ENCODE measurements around the gene CCDC50. TPM values are rescaled to one million over a fixed set of nuclear protein-coding genes. Genes with fewer than 3 reads are reported as not detected.

Gene CCDC50
- total RNA-seq, 2 donors from 2014 or later = 5.6 to 10.9 TPM

DNA sequence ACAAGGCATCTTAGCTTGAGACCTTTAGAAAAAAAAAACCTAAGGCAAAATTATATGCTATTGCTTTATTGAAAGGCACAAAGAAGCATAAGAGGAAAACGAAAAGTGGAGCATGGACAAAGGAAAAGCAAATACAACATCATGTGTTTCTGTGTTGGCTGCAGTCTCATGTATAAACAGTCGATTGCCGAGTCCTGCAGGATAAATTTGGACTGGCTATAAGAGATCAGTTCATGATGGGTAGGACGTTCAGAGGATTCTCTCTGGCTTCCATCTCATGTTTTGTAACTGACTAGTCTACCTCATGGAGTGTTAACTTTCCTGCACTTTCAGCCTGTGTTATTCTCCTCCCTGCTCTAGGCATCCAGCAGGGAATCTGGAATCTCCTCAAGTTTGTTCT, 21.9 kb upstream of the CCDC50 start:
- Mint-ChIP-seq H3K27ac (no peak overlapping the region), H3K36me3 (no peaks in the 10 kb centered on the region), H3K9me3 (no peaks in the 10 kb centered on the region)
- ATAC-seq (no peak), DNase-seq (ENCODE audit: low spot score in 2 of 2) (no peak)

DNA sequence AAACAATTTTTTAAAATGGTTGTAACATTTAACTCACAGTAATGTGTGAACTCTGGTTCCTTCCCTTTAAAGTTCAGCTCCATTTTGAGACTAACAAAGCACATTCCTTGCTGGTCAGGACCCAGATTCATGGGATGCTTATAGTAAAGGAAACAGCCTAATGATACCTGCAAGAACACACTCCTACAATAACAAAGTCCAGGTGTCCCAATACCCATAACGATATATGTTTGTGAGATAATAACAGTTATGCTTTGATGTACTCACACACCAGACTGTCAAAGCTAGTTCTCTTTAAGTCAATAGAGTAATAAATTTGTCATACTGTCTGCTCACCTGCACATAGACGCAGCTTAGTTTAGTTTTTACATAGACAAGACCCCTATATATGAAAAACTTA, 15.9 kb upstream of the CCDC50 start:
- Mint-ChIP-seq H3K36me3 (no peaks in the 10 kb centered on the region), H3K27ac (no peak overlapping the region), H3K9me3 (peaks cover 2 to 3% of the 10 kb centered on the region in 2 donors)
- ATAC-seq (no peak), DNase-seq (ENCODE audit: low spot score in 2 of 2) (no peak)

DNA sequence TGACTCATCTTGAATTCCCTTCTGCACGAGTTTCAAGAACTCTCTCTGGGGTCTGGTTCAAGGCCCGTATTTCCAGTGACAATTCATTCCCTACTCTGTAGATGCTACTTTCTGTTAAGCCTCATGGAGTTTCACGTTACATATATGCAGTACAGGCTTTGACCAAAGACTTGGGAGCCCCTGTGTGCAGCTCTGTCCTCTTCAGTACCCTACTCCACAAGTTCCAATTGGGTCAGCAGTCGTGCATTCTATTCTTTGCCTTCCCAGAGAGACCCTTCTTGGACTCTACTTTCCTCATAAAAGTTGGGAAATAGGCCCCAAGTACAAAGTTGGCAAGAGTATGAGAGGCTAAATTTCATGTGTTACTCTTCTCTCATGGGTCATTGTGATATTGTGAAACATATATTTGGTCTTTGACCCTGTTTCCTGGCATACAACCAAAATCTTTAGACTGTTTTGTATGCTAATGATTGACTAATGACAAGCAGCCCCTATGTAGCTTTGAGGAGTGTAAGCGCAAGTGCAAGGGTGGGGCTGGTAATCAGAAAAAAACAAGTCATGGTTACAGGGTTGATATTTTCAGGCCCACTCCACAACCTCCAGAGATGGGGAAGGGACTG, 15.0 kb upstream of the CCDC50 start:
- DNase-seq (ENCODE audit: low spot score in 2 of 2) (no peak), ATAC-seq (no peak)
- no peak overlapping the region for H3K27ac Mint-ChIP-seq
- no peaks in the 10 kb centered on the region for H3K36me3 Mint-ChIP-seq
- peaks cover 2 to 3% of the 10 kb centered on the region in 2 donors for H3K9me3 Mint-ChIP-seq

DNA sequence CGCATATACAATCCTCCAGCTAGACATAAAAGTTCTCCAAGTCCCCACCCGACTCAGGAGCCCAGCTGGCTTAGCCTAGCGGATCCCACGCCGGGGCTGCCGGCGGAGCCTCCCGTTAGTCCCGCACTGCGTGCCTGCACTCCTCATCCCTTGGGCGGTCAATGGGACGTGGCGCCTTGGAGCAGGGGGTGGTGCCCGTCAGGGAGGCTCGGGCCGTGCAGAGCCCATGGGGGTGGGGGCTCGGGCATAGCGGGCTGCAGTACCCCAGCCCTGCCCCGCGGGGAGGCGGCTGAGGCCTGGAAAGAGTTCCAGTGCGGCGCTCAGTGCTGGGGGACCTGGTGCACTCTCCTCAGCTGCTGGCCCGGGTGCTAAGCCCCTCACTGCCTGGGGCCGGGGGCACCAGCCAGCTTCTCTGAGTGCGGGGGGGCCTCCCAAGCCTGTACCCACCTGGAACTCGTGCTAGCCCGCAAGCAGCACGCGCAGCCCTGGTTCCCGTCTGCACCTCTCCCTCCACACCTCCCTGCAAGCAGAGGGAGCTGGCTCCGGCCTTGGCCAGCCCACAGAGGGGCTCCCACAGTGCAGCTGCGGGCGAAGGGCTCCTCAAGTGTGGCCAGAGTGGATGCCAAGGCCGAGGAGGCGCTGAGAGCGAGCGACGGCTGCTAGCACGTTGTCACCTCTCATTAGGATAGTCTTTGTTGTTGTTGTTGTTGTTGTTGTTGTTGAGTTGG, 12.2 kb upstream of the CCDC50 start:
- DNase-seq (ENCODE audit: low spot score in 2 of 2) = no peak
- no peaks in the 10 kb centered on the region for H3K36me3 Mint-ChIP-seq
- no peak overlapping the region for H3K27ac Mint-ChIP-seq
- no peak for ATAC-seq
- H3K9me3 Mint-ChIP-seq = peaks cover 2 to 3% of the 10 kb centered on the region in 2 donors

DNA sequence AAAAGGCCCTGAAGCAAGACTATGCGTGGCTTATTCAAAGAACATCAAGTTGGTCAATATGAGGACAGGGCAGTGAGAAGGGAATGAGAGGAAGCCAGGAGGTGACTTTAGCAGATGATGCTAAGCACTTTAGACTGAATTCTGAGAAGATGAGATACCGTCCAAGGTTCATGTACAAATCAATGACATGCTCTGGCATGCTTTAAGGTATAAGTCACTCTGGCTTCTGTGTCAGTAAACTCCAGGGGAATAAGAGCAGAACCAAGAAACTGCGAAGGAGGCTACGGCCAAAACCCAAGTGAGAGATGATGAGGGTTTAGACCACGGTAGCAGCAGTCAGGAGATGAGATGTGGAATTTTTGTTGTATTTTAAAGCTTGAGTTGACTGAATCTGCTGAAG, 8.9 kb upstream of the CCDC50 start:
- DNase-seq (ENCODE audit: low spot score in 2 of 2) = no peak
- Mint-ChIP-seq H3K36me3 (no peaks in the 10 kb centered on the region), H3K27ac (no peak overlapping the region), H3K9me3 (peaks cover 10 to 12% of the 10 kb centered on the region in 2 donors)
- ATAC-seq = no peak

DNA sequence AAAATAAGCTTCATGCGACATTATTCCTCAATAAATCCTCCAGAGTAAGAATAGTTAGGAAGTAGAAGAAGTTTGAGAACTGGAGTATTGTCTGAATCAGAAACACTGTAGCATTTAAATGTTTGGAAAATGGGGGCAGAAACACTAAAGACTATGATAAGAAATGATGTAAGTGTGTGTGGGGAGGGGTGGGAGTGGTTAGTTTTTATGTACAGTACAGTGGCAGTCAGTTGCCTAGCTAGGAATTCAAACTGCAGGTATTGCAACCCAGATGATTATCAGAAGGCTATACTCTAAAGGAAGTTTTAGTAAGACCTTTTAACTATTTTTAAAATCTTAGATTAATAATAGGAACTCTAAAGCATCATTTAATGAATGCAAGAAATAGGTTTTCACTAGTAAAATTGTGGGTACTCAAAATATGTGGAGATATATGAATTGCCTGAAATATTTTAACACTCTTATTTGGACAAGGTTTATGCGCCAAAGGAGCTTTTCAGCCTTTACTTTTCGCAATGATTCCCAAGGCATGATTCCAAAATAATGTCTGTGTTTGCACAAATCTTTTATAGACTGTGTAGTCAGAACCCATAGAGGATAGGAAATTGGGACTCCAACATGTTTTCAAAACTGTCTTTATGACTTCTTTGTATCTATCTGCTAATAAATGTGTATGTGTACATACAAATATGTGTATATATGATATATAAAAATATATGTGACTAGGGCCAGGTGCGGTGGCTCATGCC, 8.0 kb upstream of the CCDC50 start:
- Mint-ChIP-seq H3K36me3 (no peaks in the 10 kb centered on the region), H3K9me3 (peaks cover 10 to 12% of the 10 kb centered on the region in 2 donors), H3K27ac (no peak overlapping the region)
- ATAC-seq = no peak
- DNase-seq (ENCODE audit: low spot score in 2 of 2) = no peak

DNA sequence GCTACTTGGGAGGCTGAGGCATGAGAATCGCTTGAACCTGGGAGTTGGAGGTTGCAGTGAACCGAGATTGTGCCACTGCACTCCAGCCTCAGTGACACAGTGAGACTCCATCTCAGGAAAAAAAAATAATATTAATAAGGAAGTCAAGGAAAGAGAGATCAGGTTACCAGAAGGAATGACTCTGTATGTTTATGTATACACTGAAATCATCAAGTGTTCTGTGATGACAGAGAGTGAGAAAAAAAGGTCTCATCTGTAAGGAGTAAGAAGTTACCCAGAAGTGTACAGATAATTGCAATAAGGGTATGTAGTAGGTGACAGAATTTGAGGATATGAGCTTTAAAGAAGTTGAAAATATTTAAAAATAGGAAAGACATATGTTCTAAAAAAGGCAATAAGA, 4.3 kb upstream of the CCDC50 start:
- Mint-ChIP-seq H3K27ac (no peak overlapping the region), H3K36me3 (peaks cover 0 to 8% of the 10 kb centered on the region in 2 donors), H3K9me3 (peaks cover 6 to 10% of the 10 kb centered on the region in 2 donors)
- DNase-seq (ENCODE audit: low spot score in 2 of 2) (no peak), ATAC-seq (no peak)

DNA sequence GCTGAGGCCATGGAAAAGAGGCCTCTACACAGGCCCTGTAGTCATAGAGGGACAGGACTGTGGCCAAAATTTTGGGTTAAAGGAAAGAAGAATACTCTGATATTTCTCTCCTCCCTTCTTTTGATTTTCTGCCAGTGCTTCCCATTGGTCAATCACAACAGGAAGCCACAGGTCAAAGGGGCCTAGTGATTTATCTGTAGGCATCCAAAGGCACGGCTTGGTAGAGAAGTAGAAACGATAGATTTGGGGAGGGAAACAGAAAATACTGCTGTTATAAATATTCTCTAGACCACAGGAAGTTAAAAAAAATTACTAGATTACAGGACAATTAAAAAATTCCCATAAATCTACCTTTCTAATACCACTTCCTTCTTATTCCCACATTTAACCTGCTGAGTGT, 1.7 kb upstream of the CCDC50 start:
- DNase-seq (ENCODE audit: low spot score in 2 of 2) (no peak), ATAC-seq (no peak)
- no peak overlapping the region for H3K27ac Mint-ChIP-seq
- H3K36me3 Mint-ChIP-seq = peaks cover 12 to 17% of the 10 kb centered on the region in 2 donors
- peaks cover 6 to 9% of the 10 kb centered on the region in 2 donors for H3K9me3 Mint-ChIP-seq

DNA sequence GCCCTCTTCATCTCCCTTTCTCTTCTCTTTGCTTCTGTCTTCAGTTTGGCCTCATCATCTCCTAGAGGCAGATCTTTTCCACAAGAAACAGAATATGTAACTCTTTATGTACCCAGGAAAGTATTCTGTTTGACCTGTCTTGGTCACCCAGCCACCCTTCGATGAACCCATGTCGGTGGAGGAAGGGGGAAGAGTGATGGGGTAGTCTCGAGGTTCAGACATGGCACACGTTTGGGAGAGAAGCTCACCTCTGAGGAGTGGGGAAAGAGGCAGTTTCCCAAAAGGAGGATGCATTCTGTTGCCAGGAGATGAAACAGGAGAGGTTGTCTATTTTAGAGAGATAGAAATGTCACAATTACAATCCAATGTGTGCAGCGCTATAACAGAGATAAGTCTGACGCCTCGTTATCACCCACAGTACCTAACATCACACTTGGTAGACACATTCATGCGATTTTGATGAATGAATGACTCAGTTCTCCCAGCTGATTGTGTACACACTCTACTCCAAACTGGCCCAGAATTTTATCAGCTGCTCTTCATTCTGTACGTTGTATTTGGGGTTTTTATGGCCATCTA, 722 bp upstream of the CCDC50 start:
- H3K36me3 Mint-ChIP-seq = peaks cover 12 to 17% of the 10 kb centered on the region in 2 donors
- peak in 1 of 2 donors; percentile 73 for ATAC-seq
- no peak for DNase-seq (ENCODE audit: low spot score in 2 of 2)
- peaks cover 4 to 7% of the 10 kb centered on the region in 2 donors for H3K9me3 Mint-ChIP-seq
- peak overlapping the region in 1 of 2 donors; percentile 39 for H3K27ac Mint-ChIP-seq

DNA sequence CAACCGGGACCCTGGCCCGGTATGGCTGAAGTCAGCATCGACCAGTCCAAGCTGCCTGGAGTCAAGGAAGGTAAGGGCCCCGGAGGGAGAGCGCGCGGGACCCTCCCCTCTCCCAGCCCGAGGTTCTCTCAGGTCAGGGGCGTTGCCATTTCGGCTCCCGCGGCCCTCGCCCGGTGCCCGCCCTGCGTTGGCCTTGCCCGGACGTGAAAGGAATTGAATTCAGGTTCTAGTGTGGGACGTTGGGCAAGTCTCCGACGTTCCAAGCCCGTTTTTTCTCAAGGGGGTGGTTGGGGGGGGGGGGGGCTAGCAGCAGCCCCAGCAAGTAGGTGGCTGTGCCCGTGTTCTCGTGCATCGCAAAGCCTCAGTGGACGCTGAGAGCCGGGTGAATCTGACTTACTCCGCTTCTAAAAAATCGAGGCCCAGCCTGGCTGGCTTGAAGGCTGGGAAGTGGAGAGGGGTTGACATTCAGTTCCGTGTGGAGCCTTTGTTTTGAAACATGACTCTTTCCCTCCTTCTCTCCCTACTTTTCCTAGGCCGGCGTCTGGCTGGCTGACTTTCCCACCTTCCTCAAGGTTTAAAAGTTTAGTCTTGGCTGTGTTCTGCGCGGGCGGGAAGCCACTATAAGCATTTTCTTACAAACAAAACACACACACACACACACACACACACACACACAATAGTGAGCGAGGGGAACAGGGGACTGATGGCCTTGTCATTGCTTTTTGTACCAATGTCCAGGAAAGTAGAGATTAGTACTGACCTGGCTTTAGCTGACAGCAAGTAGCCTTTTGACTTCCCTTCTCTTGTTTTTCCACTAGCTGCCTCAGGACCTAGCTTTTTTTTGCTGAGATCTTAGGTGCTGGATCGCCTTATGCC, 698 bp downstream of the CCDC50 start, which contains the start of gene UTS2B:
TSS of gene UTS2B (minus strand) at position 873 of the 876 bp plus-strand sequence. CDS start 48,337 bp downstream, outside the sequence.
- Mint-ChIP-seq H3K9me3 (peaks cover 0 to 4% of the 10 kb centered on the region in 2 donors), H3K36me3 (peaks cover 12 to 17% of the 10 kb centered on the region in 2 donors), H3K27ac (no peak within 1 kb of the TSS)
- DNase-seq (ENCODE audit: low spot score in 2 of 2) = no peak
- ATAC-seq = peak; percentile 41 to 45

DNA sequence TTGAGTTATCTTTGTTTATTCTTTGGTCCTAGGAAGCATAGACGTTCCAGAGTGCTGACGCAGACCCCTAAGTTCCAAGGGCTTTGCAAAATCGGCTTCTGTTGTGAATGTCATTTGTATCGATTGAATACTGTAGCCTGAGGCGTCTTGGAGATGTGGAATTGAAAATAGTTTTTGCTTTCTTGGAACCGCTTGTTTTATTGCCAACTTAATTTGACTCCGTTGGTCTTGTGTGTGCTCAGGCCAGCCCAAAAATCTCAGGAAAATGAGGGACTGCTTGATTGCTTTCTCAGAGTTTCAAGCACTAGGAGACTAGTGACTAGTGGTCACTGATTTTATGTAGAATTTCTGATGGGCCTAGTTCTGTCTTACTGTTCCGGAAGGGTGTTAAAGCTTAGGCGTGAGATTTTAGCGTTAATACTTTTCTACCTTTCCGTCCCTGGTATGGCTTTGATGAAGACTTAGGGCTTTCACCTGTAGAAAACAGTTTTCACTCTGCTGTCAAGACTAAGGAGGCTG, 1.4 kb downstream of the CCDC50 start:
- ATAC-seq = no peak
- H3K27ac Mint-ChIP-seq = no peak overlapping the region
- H3K9me3 Mint-ChIP-seq = peaks cover 0 to 4% of the 10 kb centered on the region in 2 donors
- peaks cover 12 to 17% of the 10 kb centered on the region in 2 donors for H3K36me3 Mint-ChIP-seq
- no peak for DNase-seq (ENCODE audit: low spot score in 2 of 2)

DNA sequence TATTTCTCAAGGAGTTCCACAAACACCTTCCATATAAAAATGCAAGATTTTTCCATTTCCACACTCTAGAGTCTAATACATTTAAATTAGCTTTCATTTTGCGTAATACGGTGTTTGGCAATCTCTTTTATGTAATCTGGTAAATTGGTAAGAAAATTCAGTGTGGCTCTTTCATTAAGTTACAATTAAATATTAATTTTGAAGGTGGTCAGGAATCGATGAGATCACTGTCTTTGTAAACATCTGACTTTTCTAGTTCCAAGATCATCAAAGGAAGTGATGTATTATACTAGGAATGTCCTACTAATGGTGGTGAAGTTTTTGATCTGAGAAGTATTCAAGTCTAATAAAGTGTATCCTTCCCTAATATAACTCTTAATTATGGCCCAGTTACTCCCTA, 2.2 kb downstream of the CCDC50 start:
- ATAC-seq = no peak
- peaks cover 0 to 4% of the 10 kb centered on the region in 2 donors for H3K9me3 Mint-ChIP-seq
- no peak overlapping the region for H3K27ac Mint-ChIP-seq
- no peak for DNase-seq (ENCODE audit: low spot score in 2 of 2)
- peaks cover 12 to 17% of the 10 kb centered on the region in 2 donors for H3K36me3 Mint-ChIP-seq

DNA sequence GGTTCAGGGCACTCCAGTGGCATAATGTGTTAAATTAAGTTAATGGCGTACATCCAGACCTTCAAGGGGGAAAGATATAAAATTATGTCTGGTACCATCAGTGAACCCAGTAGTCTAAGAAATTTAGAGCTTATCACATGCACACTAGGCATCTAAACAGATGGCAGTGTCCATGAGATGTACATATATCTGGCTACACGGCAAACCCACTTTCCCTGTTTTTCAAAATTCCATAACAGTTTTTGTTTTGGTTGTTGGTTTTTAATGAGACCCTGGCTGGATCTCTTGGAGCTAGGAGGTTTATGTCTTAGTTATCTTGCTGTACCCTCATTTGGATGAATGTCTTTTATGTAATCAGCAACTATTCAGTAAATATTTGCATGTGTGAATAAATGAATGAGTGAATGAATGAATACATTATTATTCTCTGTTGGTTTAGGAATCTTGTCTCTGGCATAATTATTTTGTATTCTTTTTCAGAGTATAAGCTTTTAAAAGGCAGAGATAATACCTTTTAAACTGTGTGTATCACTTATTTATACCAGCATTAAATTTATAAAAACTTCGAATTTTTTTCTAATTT, 4.2 kb downstream of the CCDC50 start:
- H3K36me3 Mint-ChIP-seq = peaks cover 12 to 15% of the 10 kb centered on the region in 2 donors
- no peak overlapping the region for H3K27ac Mint-ChIP-seq
- H3K9me3 Mint-ChIP-seq = peaks cover 0 to 4% of the 10 kb centered on the region in 2 donors
- DNase-seq (ENCODE audit: low spot score in 2 of 2) (no peak), ATAC-seq (no peak)

DNA sequence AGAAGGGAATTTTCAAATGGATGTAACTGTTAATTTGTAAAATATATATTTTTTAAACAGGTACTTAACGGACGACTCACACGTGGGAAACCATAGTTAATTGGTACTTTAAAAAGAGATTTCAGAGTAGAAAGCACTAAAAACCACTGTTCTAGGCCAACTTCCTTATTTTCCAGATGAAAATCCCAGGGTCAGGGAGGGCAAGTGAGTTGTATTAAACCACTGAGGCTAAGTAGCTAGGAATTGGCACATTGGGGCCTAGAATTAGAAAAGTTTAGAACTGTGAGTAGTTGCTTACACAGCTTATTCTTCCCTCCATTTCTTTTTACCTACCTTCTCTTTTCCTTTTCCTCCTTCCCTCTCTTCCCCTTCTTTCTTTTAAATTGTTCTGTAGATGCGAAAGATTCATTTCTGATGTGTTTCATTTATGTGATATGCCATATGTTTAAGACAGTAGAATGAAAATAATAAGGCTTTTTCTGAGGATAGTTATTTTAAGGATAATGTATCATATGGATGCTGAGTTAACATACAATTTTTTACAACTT, 5.2 kb downstream of the CCDC50 start:
- Mint-ChIP-seq H3K36me3 (peaks cover 10 to 12% of the 10 kb centered on the region in 2 donors), H3K27ac (no peak overlapping the region), H3K9me3 (peaks cover 0 to 4% of the 10 kb centered on the region in 2 donors)
- DNase-seq (ENCODE audit: low spot score in 2 of 2) = no peak
- ATAC-seq = no peak

DNA sequence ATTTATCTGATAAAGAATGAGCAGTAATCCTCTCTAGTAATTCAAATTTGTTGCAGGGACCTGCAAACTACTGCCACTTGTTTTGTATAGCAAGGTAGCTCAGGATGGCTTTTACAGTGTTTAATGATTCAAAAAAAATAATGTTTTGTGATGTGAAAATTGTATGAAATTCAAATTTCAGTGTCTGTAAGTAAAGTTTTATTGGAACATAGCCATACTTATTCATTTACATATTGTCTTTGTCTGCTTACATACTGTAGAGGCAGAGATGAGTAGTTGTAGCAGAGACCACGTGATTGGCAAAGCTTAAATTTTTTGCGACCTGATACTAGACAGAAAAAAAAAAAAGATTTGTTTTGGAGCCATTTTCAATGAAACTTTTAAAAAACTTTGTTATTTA, 7.6 kb downstream of the CCDC50 start:
- ATAC-seq = no peak
- H3K27ac Mint-ChIP-seq = no peak overlapping the region
- no peaks in the 10 kb centered on the region for H3K9me3 Mint-ChIP-seq
- no peaks in the 10 kb centered on the region for H3K36me3 Mint-ChIP-seq
- DNase-seq (ENCODE audit: low spot score in 2 of 2) = no peak

Measured in activated naive CD4-positive, alpha-beta T cell treated with anti-CD3 and anti-CD28 coated beads, Interleukin-2, amount 50 U/mL, for 72 hours (primary cell).